GM19397 (cell line): ENCODE data around the gene KLF13.
A peak's percentile ranks its signal among the peaks of the same experiment; 100 is the strongest.

Experiments used
- ATAC-seq: cut with Tn5 transposase; IDR thresholded peaks from one replicate; pipeline ENCODE4 v1.9.1; 2021; ENCODE audit warnings: mild to moderate bottlenecking, moderate library complexity; ENCODE audit not compliant: unreplicated experiment

The KLF13 gene

GRCh38 chr15:31326156-31326874 is at the start of gene KLF13:
TSS of gene KLF13 (plus strand) at chr15:31326835. CDS start at chr15:31327213, 378 bp downstream.
- ATAC-seq: peak; percentile 55

DNA sequence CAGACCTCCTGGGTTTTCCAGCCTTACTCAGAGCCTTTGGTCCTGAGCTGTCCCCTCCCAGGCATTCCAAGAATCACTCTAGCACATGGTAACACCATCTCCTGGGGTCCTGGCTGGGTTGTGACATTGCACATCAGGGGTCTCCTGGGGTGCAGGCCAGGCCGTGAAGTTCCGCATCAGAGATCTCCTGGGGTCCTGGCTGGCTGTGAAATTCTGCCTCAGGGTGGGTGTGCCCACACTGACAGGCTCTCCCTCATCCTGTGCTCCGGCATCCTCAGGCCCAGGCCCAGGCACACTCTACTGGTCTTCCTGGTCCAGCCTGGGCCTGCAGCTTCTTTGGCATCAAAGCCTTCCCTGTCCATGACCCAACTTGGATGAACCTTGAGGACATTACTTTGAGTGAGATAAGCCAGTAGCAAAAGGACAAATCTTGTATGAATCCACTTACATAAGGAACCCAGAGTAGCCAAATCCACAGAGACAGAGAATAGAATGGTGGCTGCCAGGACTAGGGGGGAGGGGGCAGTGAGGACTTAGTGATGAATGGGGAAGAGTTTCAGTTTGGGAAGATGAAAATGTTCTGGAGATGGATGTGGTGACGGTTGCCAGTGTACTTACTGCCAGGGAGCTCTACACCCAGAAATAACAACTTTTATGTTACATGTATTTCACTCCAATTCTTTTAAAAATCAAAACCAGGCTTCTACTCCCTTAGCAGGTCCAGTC is 49.1 kb upstream of the KLF13 start:
- no peak for ATAC-seq

GRCh38 chr15:31278061-31278445 is 48.6 kb upstream of the KLF13 start:
- ATAC-seq: no peak

GRCh38 chr15:31278544-31279220 is 48.0 kb upstream of the KLF13 start:
- ATAC-seq: no peak

DNA sequence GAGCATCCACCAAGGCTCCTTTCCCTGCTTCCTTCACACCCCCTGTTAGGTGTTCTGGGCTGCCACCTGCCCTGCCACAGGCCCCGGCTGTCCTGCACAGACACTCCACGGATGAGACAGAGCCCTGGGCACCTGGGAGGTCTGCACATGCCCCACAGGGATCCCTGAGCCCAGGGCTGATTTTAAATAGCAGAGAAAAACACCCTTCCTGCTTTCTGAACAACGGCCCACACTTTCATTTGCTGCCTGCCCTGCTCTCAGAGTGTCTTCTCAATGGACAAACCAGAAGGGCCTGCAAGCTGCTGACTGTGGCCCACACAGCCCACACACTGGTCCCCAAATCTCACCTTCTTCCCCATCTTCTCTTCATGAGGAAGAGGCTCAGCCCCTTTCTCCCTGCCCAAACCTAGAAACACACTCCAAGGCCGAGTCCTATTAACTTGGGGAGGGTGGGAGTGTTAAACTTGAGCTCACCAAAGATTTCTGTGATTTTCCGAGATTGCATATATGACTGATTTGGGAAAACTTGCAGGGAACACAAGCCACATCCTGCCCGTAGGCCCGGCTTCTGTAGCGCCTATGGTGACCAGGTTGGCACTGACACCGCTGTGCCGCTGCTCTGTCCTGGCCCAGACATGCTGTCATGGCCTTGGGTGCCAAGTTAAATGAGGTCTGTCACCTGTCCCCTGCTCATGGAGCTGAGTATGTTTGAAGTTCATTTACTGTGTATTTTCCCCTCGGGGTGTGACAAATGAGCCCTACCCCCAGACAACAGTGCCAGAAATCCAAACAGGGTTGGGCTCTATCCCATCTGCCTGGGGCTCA is 47.2 kb upstream of the KLF13 start:
- ATAC-seq: no peak

DNA sequence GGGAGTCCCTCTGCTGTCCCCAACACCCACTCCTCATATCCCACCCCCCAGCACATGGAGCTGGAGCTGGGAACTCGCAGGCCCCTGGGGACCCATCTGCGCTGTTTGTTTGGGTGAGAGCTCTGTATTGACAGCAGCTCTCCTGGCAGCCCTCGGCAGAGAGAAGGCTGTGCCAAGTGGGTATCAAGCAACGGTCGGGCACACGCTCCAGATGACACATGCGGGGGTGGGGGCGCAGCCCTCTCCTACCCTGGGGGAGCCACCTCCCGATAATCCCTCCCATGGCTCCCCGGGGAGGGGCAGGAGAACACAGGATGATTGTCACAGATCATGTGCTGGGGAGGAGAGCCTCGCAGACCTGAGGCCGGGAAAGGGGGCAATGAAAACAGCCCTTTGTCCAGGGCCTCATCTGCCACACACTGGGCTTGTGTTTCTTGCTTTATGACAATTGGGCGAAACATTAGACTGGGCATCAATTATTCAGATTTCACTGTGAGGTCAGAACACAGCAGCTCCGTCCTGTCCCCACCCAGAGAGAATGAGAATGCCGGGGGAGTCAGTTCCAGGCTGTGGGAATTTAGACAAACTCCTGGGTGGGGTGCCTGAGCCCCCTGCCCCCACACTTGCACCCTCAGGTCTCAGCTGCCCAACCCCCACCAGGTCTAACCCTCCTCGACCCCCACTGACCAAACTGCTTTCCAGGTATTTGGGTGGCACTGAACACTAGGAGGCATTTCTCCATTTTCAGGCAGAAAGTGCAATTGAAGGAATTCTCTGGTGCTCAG is 46.4 kb upstream of the KLF13 start:
- ATAC-seq: no peak

GRCh38 chr15:31280831-31281216 is 45.8 kb upstream of the KLF13 start:
- no peak for ATAC-seq

GRCh38 chr15:31283043-31283442 is 43.6 kb upstream of the KLF13 start:
- no peak for ATAC-seq

- ATAC-seq: peak; percentile 87
Measured at GRCh38 chr15:31285772-31286261, 40.8 kb upstream of the KLF13 start.

DNA sequence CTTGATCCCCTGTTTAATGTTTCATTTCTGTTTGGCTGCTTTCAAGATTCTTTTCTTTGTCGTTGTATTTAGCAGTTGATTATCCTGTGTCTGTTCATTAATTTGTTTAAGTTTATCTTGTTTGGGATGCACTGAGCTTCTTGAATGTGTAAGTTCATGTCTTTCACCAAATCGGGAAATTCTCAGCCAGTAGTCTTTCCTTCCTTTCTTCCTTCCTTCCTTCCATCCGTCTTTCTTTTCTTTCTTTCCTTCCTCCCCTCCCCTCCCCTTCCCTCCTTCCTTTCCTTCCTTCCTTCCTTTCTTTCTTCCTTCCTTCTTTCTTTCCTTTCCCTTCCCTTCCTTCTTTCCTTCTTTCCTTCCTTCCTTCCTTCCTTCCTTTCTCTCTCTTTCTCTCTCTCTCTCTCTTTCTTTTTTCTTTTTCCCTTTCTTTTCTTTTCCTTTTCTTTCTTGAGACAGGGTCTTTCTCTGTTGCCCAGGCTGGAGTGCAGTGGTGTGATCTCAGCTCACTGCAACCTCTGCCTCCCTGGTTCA is 35.5 kb upstream of the KLF13 start:
- no peak for ATAC-seq

- no peak for ATAC-seq
Measured at GRCh38 chr15:31292391-31293015, 34.1 kb upstream of the KLF13 start.

DNA sequence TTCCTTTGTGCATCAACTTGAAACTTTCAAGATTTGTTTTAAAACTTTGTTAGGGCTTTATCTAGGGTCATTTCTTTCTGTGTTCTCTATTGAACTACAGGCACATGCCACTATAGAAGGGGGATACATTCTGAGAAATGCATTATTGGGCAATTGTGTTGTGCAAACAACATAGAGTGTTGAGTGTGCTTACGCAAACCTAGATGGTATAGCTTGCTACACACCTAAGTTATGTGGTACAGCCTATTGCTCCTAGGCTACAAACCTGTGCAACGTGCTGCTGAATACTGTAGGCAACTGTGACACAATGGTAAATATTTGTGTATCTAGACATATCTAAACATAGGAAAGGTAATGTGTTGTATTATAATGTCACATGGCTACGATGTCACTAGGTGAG is 33.0 kb upstream of the KLF13 start:
- ATAC-seq: no peak

GRCh38 chr15:31294067-31294466 is 32.6 kb upstream of the KLF13 start:
- ATAC-seq: no peak

DNA sequence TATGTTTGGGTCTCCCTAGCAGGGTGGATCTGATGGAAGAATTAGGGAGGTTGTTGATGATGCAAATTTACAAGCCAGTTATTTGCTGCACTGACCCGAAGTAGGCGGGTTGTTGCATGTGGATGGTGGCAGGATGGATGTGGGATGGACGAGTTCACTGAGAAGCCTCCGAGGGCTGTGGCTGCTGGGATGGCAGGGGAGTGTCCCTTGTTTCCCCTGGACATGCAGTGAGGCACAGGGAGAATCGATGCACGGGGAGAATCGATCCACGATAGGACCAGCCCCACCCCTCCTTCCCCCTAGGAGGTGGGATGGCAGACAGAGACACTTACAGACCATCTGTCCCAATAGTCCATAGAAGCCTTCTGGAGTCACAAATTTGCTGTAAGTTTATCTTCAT is 31.0 kb upstream of the KLF13 start:
- ATAC-seq: no peak

- ATAC-seq: no peak
Measured at GRCh38 chr15:31296219-31296645, 30.4 kb upstream of the KLF13 start.

DNA sequence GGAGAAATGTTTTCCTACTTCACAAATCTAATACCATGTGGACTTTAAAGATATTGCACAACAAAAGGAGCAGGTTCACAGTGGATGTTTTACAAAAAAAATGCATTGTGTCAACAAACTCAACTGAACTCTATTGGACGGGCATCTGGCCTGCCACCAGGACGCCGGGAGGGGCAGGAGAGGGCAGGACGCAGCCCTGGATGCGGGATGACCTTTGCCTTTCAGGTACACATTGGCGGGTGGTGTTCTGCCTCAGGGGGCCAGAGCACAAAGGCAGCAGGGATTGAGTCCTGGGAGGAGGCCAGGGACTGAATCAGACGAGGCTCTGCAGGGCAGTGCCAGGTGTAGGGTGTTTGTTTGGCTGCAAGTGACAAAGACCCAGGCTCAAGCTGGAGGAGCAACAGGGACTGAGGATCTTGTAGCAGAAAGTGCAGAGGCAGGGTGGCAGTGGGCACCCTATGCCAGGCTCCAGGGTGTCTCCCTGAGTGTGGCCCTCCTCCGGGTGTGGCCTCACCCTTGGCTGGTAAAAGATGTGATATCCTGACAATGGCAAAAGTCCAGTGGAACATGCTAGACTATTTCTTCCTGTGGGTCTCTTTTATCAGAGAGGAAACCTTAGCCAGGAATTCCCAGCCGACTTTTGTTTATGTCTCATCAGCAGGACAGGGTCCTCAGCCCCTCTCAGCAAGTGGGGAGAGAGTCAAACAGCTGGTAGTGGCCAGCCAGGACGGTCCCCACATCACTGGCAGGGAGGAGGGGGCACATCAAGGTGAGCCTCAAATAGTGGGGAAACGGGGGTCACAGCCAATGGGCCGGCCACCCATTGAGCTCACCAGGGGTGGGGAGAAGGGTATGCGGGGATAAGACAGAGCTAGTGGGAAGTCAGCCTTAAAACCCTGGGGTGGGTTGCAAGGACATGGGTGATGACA is 29.7 kb upstream of the KLF13 start:
- ATAC-seq: no peak

- no peak for ATAC-seq
Measured at GRCh38 chr15:31297575-31298456, 28.8 kb upstream of the KLF13 start.
